Anterior cingulate cortex (tissue), 58 donors: ENCODE results near the gene GRB10.
"Not testable (repeated sequence)": the region's sequence is repeated elsewhere in the genome, so short reads cannot be mapped to it uniquely, and the experiment has no call there.

ENCODE experiments used
- DNase-seq, 58 donors: peaks; one replicate each; lab custom pipeline; 2025; lab: John Stamatoyannopoulos, UW

Gene GRB10

DNA sequence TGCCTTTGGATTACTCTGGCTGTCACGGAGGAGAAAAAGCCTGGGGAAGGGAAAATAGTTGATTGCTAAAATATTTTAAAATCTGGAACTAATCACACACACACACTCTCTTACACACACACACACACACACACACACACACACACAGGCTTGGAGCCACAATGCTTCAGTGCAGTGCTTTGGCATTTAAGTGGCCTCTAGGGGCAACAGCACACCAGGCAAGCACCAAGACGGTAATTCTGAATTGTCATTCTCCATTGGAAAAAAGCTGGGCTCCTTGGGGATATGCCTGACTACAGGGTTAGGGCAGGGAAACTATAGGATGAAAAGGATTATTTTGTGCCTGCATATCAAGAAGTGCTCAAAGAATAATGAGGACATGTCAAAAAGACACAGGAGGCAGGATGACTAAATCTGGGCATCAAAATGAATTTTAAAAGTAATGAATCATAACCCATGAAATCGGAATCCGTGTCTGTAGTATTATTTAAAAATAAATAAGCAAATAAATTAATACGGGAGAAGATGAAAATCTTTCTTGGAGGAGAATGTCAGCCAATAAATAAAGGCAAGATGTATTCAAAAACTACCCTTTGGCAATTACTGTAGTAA lies 187.1 kb downstream of the GRB10 start:
- peak in 36 of 58 donors; percentile 2 to 54 (median 21) for DNase-seq

DNA sequence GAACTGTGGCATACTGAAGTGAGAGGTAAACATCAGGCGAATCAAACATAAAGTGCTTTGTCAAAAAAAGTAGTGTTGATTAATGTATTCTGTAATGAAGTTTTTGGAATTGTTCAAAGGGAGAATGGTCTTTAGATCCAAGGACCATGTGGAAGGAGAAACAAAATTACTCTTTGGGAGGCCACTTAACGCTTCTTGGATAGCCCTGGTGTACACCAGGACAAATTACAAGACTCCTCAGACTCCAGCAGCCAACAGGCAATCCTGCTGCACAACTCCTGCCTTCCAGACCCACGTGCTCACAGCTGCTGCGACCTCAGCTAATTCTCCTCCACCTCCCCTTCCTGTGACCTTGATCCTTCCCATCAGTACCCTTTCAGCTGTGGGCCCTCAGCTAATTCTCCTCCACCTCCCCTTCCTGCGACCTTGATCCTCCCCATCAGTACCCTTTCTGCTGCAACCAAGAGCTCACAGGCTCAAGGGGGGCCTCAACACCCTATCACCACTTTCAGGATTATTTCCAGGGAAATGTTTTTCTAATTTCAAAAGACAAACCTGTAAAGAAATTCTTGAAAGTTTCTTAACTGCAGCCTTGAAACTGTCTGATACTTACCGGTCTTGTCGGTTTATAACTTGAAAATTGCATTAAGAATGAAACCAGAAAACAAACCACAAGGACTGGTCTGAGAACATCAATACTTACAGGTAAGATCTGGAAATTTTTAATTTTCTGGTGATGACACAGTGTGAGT lies 187.8 kb downstream of the GRB10 start:
- no peak for DNase-seq

DNA sequence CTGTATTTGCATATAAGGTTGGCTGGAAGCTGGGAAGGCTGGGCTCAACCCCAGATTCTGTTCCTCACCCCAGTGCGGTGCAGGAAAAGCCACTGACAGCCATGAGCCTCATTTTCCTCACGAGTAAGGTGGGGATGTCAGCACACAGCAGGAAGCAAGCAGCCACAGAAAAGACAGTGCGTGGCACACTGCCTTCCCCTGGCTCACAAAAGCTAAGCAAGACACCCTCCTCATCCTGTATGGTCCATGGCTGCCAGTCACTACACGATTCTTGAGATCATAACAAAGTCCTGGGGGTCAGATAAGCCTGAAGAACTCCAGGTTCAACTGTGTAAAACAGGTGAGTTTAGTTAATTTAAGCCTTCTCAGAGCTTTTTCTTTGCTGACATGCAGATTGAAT lies 188.6 kb downstream of the GRB10 start:
- no peak for DNase-seq

DNA sequence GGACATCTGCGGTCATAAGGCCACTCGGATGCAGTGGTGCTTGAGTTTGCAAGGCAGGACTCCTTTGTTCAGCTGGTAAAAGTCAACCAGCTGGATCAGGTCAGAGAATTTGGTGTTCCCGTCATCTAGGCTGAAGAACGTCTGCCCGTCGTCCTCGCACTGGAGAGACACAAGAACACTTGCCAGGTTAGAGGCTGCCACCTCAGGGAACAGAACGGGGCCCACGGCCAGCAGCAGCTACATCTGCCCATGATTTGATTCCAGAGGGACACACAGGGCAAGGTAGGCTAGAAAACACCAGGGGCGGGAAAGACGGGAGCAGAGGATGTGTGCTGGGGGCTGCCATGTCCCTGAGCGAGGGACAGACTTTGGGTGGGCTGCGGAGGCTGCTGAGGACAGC lies 189.8 kb downstream of the GRB10 start:
- DNase-seq = no peak

DNA sequence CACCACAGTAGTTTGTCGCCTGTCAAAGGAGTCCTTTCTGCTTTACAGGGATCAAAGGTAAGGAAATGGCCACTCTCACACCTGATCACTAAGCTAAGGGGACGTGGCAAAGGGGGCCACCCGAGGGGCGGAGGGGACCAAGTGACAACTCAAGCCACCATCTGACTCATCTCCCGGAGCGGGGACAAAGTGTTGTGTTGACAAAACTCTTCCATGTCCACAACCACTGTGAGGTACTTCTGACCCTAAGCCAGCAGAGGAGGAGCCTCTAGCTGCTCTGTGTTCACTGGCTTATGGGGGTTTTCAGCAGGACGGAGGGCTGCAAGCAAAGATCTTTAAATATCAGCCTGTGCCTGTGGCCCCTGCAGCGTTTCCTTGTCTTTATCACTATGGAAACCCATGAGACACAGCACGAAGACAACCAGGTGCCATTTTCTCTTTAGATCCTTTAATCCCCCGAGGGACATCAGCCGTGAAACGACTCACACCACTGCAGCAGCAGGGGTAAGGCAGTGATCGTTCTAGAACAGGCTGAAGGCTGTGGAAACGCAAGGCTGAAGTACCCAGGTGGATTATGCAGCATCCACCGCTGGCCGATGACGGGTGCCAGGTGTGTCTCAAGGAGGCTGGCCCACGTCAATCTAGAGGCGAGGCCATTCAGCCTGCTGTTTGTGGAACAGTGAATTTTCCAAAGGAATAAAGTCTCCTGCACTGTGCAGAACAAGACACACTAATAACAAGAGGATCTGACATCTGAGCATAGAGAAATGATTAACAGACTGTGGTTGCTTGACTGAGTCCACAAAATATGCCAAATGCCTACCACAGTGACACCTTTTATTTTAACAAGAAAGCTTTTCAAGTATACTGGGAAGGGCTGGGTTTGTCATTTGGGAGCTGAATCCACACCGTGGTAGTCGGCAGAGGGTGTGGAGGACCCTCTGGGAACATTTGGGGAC lies 190.9 kb downstream of the GRB10 start:
- no peak for DNase-seq

DNA sequence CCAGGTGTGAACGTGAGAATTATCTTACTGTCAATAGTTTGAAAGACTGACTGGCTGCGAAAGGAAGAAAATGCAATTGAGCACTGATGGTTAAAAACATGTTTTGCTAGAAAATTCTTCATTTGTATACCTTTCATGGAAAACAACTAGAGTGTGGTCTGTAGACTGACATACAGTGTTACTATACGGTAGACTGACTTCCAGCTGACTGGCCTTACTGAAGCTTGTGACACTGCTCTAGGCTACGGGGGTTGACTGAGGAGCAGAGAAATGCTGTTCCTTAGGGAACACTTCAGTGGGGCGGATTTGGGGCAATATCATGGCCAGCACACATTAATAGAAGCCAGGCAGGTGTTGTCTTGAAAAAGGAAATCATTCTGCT lies 191.6 kb downstream of the GRB10 start:
- no peak for DNase-seq

DNA sequence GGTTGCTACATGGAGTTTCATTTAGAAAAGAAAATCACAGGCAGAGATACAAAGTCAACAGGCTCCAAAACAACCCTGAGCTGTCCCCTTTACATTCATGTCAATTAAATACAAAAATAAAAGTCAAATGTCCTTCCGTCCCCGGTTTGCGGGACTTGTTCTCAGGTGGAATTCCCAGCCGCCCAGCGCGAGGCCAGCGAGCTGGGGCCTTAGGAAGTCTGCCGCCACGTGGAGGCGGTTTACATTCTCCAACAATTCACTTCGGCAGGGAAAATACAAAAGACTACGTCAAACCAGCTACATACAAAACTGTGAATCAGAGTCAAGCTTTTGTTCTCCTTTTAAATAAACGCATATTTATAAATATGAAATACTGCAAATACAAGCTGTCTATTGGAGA lies 192.2 kb downstream of the GRB10 start:
- no peak for DNase-seq

DNA sequence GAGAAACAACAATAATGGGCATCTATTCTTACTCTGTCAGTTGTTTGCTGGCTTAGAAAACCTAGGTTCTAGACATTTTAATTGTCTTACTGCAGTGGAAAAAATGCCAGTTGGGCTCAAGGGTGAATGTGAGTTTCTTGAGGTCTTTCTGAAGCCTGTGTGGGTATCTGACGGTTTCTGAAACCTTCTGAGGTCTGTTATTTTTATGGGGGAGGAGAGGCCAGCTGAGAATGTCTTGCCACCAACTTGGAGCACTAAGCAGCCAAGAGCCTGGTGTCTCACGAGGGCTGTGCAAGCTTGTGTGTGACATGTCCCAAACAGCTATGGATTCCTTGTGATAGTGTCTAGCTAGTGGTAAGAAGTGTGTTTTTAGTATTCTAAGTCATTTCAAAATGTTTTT lies 193.3 kb downstream of the GRB10 start:
- DNase-seq = no peak

DNA sequence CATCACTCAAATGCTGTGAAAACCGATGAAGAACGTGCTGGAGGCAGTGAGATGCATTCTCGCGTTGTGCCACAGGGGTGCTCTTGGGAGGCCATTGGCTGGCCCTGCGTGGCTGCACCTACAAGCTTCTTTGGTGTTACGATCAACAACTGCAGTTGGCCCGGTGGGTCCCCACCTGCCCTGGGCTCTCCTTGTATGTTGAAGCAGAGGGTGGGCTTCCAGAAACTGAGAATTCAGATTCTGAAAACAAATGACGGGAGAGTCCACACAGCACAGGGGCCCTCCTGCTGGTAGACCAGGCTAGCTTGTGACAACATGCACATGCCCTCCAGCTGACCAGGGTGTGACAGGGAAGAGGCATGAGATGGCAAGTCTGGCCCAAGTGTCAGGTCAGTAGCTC lies 193.8 kb downstream of the GRB10 start:
- no peak for DNase-seq

DNA sequence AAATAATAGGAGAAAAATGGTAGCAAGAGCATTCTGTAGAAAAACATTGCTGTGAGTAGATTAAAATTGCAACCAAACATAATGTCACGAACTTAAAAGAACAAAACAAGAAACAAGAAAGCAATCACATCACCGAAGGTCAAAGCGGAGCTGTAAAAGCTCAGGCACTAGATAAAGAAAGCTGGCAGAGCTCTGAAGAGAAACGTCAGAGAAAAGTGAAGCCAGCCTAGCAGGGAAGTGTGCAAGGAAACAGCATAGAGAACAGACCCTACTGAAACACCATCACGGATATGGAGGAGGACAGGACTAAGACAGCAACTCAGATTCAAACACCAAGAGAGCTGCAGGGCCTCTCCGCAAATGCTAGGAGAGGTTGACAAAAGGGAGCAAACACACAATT lies 195.0 kb downstream of the GRB10 start:
- DNase-seq = no peak

DNA sequence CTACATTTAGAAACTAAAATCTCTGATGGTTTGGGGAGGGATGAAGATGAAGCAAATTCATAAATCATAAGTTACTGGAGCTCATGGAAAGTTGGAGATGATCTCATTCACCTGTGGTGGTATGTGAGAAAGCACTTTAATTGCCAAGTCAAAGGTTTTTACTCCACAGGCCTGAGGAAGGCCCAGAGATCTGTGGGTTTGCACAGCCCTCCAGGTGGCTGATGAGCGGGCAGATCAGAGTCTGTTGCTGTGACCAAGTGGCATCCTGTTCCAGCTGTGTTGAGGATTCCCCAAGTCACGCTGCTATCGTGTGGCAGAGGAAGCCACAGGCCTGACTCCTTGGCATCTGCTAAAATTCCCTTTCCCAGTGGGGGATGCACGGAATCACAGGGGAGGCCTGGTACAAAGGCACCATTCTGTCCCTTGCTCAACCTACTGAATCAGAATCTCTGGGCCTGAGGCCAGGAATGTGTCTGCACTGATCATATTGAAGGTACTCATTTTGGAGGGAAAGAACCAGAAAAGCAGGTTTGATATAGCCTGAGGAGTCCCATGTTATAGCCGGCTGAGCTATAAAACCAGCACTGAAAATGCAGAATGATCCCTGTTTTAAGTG lies 197.8 kb downstream of the GRB10 start:
- no peak for DNase-seq

DNA sequence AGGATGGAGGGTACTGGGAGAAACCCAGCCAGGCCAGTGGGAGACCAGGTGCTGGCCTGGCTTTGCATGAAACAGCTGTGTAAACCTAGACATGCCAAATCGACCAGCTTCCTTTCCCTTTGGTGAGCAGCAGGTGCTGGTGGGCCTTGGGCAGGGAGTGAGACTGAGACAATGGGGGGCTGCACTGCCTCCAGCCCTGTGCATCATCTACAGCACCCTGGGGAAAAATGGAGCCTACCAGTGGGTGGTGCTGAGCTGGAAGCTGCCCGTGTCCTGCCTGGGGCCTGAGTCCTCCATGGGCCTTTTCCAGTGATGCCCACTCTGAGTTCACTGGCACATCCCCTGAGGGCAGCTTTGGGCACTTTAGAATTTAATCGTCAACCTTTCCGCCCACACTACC lies 198.3 kb downstream of the GRB10 start:
- DNase-seq = no peak

DNA sequence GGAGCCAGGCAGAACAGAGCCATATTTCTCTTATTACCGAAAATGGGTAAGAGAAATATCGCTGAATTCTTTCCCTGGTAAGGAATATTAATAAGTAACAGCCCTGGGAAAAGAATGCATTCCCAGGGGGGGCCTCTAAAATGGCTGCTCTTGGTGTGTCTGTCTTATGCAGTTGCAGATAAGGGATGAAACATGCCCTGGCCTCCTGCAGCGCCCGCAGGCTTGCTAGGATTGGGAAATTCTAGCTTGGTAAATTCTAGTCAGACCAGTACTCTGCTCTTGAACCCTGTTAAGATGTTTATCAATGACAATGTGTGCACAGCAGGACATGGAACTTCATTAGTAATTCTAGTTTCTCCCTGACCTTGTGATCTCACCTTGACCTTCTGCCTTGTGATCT lies 199.4 kb downstream of the GRB10 start:
- not testable (repeated sequence) for DNase-seq

DNA sequence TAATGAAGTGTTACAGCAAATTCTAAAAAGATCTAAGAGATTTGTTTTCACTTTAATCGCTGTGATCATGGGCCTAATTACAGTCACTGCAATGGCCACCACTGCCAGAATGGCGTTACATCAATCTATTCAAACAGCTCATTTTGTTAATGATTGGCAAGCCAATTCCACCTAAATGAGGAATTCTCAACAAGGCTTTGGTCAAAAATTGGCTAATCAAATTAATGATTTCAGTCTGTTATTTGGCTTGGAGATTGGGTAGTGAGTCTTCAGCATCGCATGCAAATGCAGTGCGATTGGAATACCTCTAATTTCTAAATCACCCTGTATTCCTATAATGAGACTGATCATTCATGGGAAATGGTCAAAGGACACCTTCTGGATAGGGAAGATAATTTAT lies 200.4 kb downstream of the GRB10 start:
- not testable (repeated sequence) for DNase-seq

DNA sequence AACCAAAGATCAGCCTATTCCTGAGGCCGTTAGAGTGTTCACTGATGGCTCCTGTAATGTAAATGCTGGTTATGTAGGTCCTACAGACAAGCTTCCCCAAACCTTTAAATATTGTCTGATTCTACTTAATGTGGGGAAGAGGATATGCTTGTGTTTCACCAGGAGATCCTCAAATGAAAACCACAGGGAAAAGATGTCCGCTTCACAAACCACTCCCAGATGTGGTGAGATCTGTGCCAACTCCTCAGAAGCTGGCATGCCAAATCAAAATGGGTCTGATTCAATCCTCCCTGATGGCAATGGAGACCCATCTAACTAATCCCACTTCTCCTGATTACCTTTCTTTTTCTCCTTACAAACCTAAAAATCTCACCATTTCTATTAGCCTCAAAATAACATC lies 202.0 kb downstream of the GRB10 start:
- DNase-seq = not testable (repeated sequence)

DNA sequence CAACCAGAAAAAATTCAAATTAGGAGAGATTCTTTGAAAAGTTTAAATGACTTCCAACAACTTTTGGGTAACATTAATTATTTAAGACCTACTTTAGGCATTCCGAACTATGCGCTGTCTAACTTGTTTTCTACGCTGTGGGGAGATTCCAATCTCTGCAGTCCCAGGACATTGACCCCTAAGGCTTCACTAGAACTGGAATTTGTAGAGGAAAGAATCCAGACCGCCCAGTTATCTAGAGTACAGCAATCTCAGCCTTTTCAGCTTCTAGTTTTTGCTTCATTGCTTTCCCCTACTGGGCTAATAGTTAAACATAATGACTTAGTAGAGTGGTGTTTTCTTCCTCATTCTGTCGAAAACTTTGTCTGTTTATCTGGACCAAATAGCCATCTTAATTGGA lies 202.6 kb downstream of the GRB10 start:
- no peak for DNase-seq

DNA sequence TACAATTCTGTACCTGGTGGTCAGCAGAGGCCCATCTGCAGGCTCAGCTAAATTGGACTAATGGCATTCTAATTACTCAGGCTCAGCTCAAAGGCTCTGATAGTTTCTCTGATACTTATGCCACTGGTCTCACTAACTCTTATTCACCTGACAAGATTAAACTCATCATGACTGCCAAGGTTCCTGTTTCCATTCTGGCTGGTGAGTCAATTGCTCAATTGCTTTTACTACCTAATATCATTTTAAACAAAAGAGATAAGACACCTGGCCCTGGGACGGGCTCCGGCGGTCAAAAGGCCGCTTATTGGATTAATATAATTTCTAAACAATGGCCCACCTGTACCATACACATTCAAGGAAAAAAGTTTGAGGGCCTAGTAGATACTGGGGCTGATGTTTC lies 204.6 kb downstream of the GRB10 start:
- DNase-seq = not testable (repeated sequence)

DNA sequence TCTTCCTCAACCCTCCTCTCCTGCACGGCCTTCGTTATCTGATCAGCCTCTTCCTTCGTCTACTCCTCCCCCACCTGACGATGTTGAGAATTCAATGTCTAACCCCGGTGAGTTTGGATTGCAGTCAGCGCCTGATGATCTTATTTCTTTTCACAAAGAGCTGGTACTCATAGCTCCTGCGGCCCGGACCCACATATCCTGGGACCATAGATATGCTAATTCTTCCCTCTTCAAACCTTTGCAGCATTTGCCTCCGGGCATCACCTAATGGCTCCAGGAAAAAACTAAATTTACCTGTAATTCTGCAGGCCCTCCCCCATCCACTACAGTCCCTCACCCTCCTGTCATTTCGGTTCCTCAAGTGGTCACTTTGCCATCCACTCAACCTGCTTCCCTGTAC lies 205.1 kb downstream of the GRB10 start:
- no peak for DNase-seq

DNA sequence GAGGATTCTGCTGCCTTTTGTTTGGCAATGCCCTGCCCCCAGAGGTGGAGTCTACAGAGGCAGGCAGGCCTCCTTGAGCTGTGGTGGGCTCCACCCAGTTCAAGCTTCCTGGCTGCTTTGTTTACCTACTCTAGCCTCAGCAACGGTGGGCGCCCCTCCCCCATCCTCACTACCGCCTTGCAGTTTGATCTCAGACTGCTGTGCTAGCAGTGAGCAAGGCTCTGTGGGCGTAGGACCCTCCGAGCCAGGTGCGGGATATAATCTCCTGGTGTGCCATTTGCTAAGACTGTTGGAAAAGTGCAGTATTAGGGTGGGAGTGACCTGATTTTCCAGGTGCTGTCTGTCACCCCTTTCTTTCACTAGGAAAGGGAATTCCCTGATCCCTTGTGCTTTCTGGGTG lies 206.3 kb downstream of the GRB10 start:
- DNase-seq = not testable (repeated sequence)

DNA sequence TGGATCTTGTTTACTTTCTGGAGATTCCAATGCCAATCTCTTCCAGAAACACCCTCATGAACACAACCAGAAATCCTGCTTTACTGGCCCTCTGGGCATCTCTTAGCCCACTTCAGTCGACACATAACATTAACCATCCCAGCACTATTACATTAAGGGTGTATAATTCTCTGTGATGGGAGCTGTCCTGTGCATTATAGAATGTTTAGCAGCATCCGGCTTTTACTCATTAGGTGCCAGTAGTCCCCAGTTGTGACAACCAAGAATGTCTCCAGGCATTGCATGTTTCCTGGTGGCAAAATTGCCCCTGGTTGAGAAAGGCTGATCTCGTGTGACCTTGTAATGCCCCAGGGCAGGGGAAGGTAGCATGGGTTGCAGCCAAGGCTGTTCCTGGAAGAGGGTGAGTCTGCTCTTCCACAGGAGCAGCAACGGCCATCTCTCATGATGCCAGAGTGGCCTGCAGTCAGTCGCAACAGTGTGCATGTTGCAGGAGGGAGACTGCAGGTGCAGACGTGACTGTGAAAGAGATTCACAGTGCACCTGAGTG lies 214.9 kb downstream of the GRB10 start:
- no peak for DNase-seq

DNA sequence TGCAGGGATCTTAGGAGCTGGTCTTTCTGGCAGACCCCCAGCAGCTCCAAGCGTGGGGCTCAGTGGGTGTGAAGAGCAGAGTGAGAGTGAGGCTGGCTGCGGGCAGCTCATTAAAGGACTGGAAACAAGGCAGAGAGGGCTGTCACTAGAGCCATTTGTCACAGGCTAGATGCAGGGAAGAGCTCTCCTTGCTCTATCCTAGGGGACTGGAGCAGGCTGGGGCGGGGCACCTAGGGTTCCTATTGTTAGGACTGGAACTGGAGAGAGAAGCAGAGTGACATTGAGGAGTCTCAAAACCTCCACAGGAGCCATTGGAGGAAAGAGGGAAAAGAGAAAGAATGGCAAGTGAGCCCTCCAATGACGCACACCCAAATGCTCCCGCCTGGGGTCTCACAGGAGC lies 216.7 kb downstream of the GRB10 start:
- DNase-seq = no peak
